Left lung (tissue), 14 donors: Measurements from ENCODE around the gene C16orf82. TPM values are rescaled to one million over a fixed set of nuclear protein-coding genes. Genes with fewer than 3 reads are reported as not detected.

ENCODE experiments used
- ATAC-seq: fragments of 200-7000 bp; cut with Tn5 transposase; one replicate; pipeline ENCODE4 v1.9.1; 2020; ENCODE audit warnings: moderate library complexity
- DNase-seq, 4 donors: peaks; one replicate each; pipeline ENCODE4 v3.0.0-alpha.2; 2013 to 2020
- H3K27ac ChIP-seq, 2 donors: fragments of 200-600 bp; sonication (generic) in 1 of 2; one replicate each; pipeline versions ENCODE4 v1.5.0 to v1.8.0; 2020 to 2021
- H3K27me3 ChIP-seq, 2 donors: fragments of 200-600 bp; sonication (generic) in 1 of 2; one replicate each; pipeline versions ENCODE4 v1.5.0 to v1.8.0; 2020 to 2021
- H3K36me3 ChIP-seq, 2 donors: fragments of 200-600 bp; sonication (generic) in 1 of 2; one replicate each; pipeline versions ENCODE4 v1.5.0 to v1.8.0; 2020 to 2021
- H3K4me1 ChIP-seq, 2 donors: fragments of 200-600 bp; one replicate each; pipeline ENCODE4 v1.8.0; 2021
- H3K4me3 ChIP-seq, 2 donors: fragments of 200-600 bp; sonication (generic) in 1 of 2; one replicate each; pipeline versions ENCODE4 v1.5.0 to v1.8.0; 2020 to 2021; ENCODE audit warnings: mild to moderate bottlenecking in 1 of 2
- H3K9me3 ChIP-seq, 2 donors: fragments of 200-600 bp; sonication (generic) in 1 of 2; one replicate each; pipeline versions ENCODE4 v1.5.0 to v1.8.0; 2020 to 2021
- intact Hi-C, 2 donors: fragments of 100-400 bp; cut with DNase I; formaldehyde crosslinking; loops; one replicate each; pipeline versions ENCODE4 v1.11.2 to v1.14.2; 2022
- long read RNA-seq, 12 donors: library from polyadenylated mRNA in 2 of 12; unstranded in 2 of 12; transcript quantifications; one replicate each; pipeline ENCODE4 v2.0.0 and lab custom pipeline, GENCODE V29; 2019 to 2026
- polyA plus RNA-seq, 6 donors: library from polyadenylated mRNA; unstranded; fragments of 120-200 nt; gene quantifications; one replicate each; pipeline ENCODE4 v1.2.1, GENCODE V29; 2013; ENCODE audit not compliant: insufficient read length in 6 of 6
- total RNA-seq, 2 donors: library from RNA; stranded (reverse); fragmentation: NEBNext Ultra II Directional; extraction: Animal tissue kit (Norgen Biotek cat#: 25700); gene quantifications; one replicate each; pipeline ENCODE4 v1.2.1, GENCODE V29; 2021
- TF ChIP-seq, protein P1 (sequence below), 2 donors: fragments of 200-600 bp; sonication (generic) in 1 of 2; IDR thresholded peaks; one replicate each; pipeline versions ENCODE4 v1.5.0 to v1.8.0; 2021; ENCODE audit warnings: antibody characterized with exemption in 2 of 2
- donor health status: DM: no; HTN: yes; CAD: no.
- donor health status: DM: no; HTN: no; CAD: no.

The C16orf82 gene
- total RNA-seq = not detected
- not detected for polyA plus RNA-seq
- long read RNA-seq, donor 1 = 0 reads
- long read RNA-seq, donor 2 = 0 reads
- long read RNA-seq, donor 3 = 0 reads
- long read RNA-seq, donor 4 = 0 reads
- long read RNA-seq, donor 5 = 0 reads
- long read RNA-seq, donor 6 = 0 reads
- long read RNA-seq, donor 7 = 0 reads
- long read RNA-seq, donor 8 = 0 reads
- long read RNA-seq, donor 9 = 0 reads
- long read RNA-seq, donor 10 = 0 reads
- long read RNA-seq, donor 11 = 0 reads
- long read RNA-seq, donor 12 = 0 reads

DNA sequence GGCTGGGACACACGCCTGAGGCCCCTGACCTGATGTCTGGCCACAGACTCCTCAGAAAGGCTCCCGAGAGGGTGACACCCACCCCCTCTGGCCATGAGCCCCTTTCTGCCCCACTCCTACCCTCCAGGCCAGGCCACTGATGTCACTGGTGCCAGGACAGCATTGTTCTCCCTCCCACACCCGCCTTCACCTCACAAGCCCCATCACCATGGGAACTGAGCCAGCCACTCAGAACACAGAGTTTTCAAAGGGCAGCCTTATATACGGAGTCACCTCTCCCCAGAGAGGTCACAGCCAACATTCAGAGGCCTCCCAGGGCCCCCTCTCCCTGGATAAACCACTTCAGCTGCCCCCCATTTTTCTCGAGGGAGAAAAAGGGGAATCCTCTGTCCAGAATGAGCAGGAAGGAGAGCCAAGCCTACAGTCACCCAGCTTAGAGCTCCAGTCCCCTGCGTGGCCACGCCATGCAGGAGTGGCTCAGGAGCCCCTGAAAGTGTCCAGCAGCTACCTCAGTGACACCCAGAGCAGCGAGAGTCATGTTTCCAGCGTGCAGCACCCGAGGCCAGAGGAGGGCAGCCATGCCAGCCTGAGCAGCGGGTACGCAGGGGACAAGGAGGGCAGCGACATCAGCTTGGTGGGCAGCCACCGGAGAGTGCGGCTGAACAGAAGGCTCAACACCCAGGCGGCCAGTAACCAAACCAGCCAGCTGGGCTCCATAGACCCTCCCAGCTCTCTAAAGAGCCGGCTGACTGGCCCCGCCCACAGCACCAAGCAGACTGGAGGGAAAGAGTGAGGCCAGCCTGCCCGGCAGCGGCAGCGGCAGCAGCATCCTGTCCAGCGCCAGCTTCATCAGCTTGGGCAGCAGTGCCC lies at the start of gene C16orf82:
Gene C16orf82 (plus strand): TSS at position 260 of the 870 bp plus-strand sequence.
- Histone ChIP-seq H3K9me3 (no peaks in the 10 kb centered on the region), H3K4me1 (no peaks in the 10 kb centered on the region), H3K4me3 (no peak within 1 kb of the TSS), H3K27ac (no peak within 1 kb of the TSS), H3K27me3 (peaks cover 0 to 44% of the 10 kb centered on the region in 2 donors), H3K36me3 (no peaks in the 10 kb centered on the region)
- intact Hi-C loops = no loop called here
- ATAC-seq (peak; percentile 27), DNase-seq (peak in 2 of 4 donors; percentile 1 to 7)
- TF ChIP-seq, protein P1, sequence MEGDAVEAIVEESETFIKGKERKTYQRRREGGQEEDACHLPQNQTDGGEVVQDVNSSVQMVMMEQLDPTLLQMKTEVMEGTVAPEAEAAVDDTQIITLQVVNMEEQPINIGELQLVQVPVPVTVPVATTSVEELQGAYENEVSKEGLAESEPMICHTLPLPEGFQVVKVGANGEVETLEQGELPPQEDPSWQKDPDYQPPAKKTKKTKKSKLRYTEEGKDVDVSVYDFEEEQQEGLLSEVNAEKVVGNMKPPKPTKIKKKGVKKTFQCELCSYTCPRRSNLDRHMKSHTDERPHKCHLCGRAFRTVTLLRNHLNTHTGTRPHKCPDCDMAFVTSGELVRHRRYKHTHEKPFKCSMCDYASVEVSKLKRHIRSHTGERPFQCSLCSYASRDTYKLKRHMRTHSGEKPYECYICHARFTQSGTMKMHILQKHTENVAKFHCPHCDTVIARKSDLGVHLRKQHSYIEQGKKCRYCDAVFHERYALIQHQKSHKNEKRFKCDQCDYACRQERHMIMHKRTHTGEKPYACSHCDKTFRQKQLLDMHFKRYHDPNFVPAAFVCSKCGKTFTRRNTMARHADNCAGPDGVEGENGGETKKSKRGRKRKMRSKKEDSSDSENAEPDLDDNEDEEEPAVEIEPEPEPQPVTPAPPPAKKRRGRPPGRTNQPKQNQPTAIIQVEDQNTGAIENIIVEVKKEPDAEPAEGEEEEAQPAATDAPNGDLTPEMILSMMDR (IDR thresholded peaks at IDR 0.05) = no peak

DNA sequence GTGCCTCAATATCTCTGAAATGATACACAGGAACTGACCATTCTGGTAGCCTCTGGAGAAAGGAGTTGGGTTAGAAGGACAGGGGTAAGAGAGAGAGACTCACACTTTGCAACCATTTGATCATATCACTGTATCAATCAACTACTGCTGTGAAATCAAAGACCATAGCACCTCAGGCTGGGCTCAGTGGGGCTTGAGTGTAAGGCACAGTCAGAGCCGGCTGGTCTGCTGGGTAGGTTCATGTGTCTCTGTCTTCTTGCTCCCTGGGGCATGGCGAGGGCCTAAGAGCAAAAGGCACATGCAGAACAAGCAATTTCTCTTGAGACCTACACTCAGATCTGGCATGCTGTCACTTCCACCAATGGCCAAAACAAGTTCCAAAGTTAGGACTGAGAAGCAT lies 46.7 kb upstream of the C16orf82 start:
- Histone ChIP-seq H3K27ac (no peak overlapping the region), H3K4me1 (no peaks in the 10 kb centered on the region), H3K9me3 (no peaks in the 10 kb centered on the region), H3K36me3 (no peaks in the 10 kb centered on the region), H3K4me3 (no peak overlapping the region), H3K27me3 (peaks cover 0 to 11% of the 10 kb centered on the region in 2 donors)
- DNase-seq (no peak), ATAC-seq (no peak)
- intact Hi-C loops = no loop called here
- TF ChIP-seq, protein P1 (IDR thresholded peaks at IDR 0.05) = no peak

DNA sequence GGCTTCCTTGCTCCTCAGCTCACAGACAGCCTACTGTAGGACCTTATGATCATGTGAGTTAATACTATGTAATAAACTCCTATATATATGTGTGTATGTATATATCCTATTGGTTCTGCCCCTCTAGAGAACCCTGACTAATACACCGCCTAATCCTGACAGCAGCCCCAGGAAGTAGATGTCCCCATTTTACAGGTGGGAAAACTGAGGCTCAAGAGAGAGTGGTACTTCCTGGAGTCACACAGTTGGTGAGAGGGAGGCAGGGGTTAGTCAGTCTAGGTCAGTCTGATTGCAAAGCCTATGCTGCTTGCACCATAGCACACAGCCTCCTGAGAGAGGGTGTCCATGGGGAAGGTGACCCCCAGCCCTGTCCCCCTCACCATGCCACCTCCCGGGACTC lies 42.7 kb upstream of the C16orf82 start:
- TF ChIP-seq, protein P1 (IDR thresholded peaks at IDR 0.05) = no peak
- peaks cover 0 to 11% of the 10 kb centered on the region in 2 donors for H3K27me3 ChIP-seq
- H3K36me3 ChIP-seq = no peaks in the 10 kb centered on the region
- H3K27ac ChIP-seq = no peak overlapping the region
- H3K4me3 ChIP-seq = no peak overlapping the region
- DNase-seq = no peak
- H3K4me1 ChIP-seq = no peaks in the 10 kb centered on the region
- no peaks in the 10 kb centered on the region for H3K9me3 ChIP-seq
- intact Hi-C loops = no loop called here
- no peak for ATAC-seq

DNA sequence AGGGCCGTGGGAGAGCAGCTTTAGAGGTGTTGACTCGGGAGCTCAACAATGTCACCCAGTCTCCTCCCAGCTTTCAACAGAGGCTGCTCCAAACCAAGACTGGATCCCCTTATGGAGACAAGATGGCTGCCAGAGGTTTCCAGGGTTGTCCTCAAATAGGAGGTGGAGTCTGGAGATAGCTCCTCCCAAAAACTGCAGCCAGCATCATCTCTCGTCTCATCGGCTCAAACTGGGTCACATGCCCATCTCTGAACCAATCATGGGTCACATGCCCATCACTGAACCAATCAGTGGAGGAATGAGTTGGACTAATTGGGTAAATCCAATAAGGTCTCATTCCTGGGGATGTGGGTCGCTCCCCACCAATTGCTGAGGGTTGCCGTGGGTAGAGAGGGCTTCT lies 41.1 kb upstream of the C16orf82 start:
- DNase-seq = no peak
- H3K4me1 ChIP-seq = no peaks in the 10 kb centered on the region
- peaks cover 0 to 11% of the 10 kb centered on the region in 2 donors for H3K27me3 ChIP-seq
- ATAC-seq = no peak
- TF ChIP-seq, protein P1 (IDR thresholded peaks at IDR 0.05) = no peak
- intact Hi-C loops = no loop called here
- H3K27ac ChIP-seq = no peak overlapping the region
- H3K4me3 ChIP-seq = no peak overlapping the region
- H3K36me3 ChIP-seq = no peaks in the 10 kb centered on the region
- H3K9me3 ChIP-seq = no peaks in the 10 kb centered on the region

DNA sequence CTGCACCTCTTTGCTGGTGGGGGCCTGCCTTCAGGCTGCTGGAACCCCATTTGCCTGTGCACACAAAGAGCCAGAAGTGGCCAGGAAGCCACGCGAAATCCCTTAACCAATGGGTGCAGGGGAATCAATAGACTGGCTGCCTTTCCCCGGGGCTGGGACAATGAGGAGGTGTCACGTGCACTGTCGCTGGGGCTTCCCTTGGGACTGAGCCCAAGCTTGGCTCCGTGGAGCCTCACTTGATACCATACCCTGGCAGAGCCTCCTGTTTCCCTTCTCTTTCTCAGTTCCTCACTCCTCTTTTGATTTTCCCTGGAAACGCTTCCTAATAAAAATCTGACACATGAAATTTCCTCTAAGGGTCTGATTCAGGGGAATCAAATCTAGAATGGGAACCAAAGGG lies 38.8 kb upstream of the C16orf82 start:
- intact Hi-C loops = no loop called here
- Histone ChIP-seq H3K9me3 (no peaks in the 10 kb centered on the region), H3K4me1 (no peaks in the 10 kb centered on the region), H3K27me3 (no peaks in the 10 kb centered on the region), H3K27ac (no peak overlapping the region), H3K36me3 (no peaks in the 10 kb centered on the region), H3K4me3 (no peak overlapping the region)
- ATAC-seq (no peak), DNase-seq (no peak)
- TF ChIP-seq, protein P1 (IDR thresholded peaks at IDR 0.05) = no peak
